Lower leg skin (tissue), 4 donors: ENCODE data around the gene RIIAD1. TPM values are rescaled to one million over a fixed set of nuclear protein-coding genes. Genes with fewer than 3 reads are reported as not detected.
A peak's percentile ranks its signal among the peaks of the same experiment; 100 is the strongest.

Experiments
- DNase-seq, 2 donors: peaks; one replicate each; pipeline ENCODE4 v3.0.0-alpha.2; 2019; ENCODE audit warnings: low spot score in 2 of 2
- H3K4me3 ChIP-seq: fragments of 200-600 bp; sonication (generic); 2 replicates; pipeline ENCODE4 v1.5.1; 2017; ENCODE audit warnings: mild to moderate bottlenecking, low read depth; ENCODE audit not compliant: poor library complexity, severe bottlenecking
- POLR2A ChIP-seq, 2 donors: fragments of 450-650 bp; IDR thresholded peaks; one replicate each; pipeline ENCODE4 v1.6.1; 2016 to 2017; ENCODE audit warnings: antibody characterized with exemption in 2 of 2, mild to moderate bottlenecking in 1 of 2, moderate library complexity in 1 of 2
- WGBS, 2 donors: methylation state at CpG; one replicate each; pipeline ENCODE4 v1.1.5; 2018; 5-methylcytosine and 5-hydroxymethylcytosine counted together
- intact Hi-C: fragments of 100-400 bp; cut with DNase I; formaldehyde crosslinking; loops from one replicate; pipeline ENCODE4 v1.15.0; 2023; ENCODE audit warnings: low total_unique reads
- total RNA-seq, 4 donors: library from RNA; depleted of rRNA; stranded (reverse); fragments of >200 nt; gene quantifications; one replicate each; pipeline ENCODE4 v1.1.0, GENCODE V29; 2016
- TF ChIP-seq, protein P1 (sequence below), 3 donors: fragments of 450-650 bp; IDR thresholded peaks; one replicate each; pipeline ENCODE4 v1.5.1; 2016; ENCODE audit warnings: antibody characterized with exemption in 3 of 3, mild to moderate bottlenecking in 3 of 3, moderate library complexity in 2 of 3

RIIAD1 gene
- total RNA-seq, 4 donors from 2014 or later, result not detected

DNA sequence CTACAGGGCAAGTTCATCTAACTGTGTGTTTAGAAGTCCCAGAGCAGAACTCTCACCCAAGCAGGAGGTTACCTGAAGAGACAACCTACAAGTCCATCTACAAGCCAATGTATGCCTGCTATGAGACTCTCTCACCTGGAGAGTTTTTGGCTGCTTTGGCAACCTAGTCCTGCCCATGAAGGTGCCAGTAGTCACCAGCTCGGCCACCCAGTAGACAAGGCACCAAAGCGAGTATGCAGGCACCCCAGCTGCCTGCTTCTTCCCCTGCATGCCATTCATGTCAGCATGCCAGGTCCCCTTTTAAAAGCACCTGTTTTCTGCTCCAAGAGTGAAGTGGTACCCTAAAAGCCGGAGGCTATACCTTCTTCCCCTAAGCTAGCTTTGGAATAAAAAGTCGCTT is 20.2 kb downstream of the RIIAD1 start:
- WGBS, 2 donors, result 84 to 88% methylated on average over 4 of the region's 4 CpGs
- no peak overlapping the region for H3K4me3 ChIP-seq
- intact Hi-C loops, result loop anchor here (10.0 kb wide), 1 partner anchor 297 kb away; no protein-coding TSS in a partner anchor
- DNase-seq, result peak in 1 of 2 donors; percentile 60
- no peak for TF ChIP-seq POLR2A (IDR thresholded peaks at IDR 0.05)
- TF ChIP-seq, protein P1, sequence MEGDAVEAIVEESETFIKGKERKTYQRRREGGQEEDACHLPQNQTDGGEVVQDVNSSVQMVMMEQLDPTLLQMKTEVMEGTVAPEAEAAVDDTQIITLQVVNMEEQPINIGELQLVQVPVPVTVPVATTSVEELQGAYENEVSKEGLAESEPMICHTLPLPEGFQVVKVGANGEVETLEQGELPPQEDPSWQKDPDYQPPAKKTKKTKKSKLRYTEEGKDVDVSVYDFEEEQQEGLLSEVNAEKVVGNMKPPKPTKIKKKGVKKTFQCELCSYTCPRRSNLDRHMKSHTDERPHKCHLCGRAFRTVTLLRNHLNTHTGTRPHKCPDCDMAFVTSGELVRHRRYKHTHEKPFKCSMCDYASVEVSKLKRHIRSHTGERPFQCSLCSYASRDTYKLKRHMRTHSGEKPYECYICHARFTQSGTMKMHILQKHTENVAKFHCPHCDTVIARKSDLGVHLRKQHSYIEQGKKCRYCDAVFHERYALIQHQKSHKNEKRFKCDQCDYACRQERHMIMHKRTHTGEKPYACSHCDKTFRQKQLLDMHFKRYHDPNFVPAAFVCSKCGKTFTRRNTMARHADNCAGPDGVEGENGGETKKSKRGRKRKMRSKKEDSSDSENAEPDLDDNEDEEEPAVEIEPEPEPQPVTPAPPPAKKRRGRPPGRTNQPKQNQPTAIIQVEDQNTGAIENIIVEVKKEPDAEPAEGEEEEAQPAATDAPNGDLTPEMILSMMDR (IDR thresholded peaks at IDR 0.05), result no peak

- WGBS, 2 donors, result 75 to 76% methylated on average over 1 of the region's 1 CpG
- H3K4me3 ChIP-seq, result no peak overlapping the region
- intact Hi-C loops, result no loop called here
- TF ChIP-seq, protein P1 (IDR thresholded peaks at IDR 0.05), result no peak
- no peak for TF ChIP-seq POLR2A (IDR thresholded peaks at IDR 0.05)
- DNase-seq, result no peak
These were observed 35.0 kb downstream of the RIIAD1 start for GRCh38 chr1:151756291-151756690.

- intact Hi-C loops, result no loop called here
- H3K4me3 ChIP-seq, result no peak overlapping the region
- no peak for DNase-seq
- TF ChIP-seq POLR2A (IDR thresholded peaks at IDR 0.05), result no peak
- TF ChIP-seq, protein P1 (IDR thresholded peaks at IDR 0.05), result no peak
These were observed 37.9 kb downstream of the RIIAD1 start for GRCh38 chr1:151759241-151759640.

DNA sequence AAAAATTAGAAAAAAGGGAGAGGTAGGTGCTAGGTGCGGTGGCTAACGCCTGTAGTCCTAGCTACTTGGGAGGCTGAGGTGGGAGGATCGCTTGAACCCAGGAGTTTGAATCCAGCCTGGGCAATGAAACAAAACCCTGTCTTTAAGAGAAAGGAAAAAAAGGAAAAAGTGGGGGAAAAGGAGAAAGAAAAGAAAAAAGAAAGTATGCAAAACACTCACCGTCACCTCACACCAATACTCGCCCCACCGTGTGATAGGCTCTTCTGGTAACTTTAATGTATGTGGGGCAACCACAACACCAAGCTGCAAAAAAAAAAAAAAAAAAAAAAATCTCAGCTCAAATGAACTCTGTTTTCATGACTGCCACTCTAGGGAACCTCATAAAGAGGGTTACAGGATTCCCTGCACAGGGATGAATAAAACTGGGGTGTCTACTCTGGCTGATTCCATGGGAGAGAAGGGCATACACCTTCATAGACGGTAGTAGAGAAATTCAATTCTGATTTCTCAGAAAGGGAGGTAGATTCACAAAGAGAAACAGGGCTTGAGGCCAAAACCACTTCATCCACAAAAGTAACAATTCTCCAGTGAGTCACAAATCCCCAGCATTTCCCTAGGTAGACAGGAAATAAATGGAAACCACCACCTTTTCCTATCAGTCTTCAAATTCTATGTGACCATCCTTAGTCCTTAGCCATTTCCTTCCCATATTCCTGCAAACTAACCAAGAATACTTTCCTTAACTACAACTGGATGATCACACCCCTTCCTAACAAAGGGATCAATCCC is 39.5 kb downstream of the RIIAD1 start:
- intact Hi-C loops, result no loop called here
- DNase-seq, result no peak
- WGBS, 2 donors, result 90 to 93% methylated on average over 7 of the region's 7 CpGs

GRCh38 chr1:151762941-151763921 is 41.9 kb downstream of the RIIAD1 start, which contains the start of gene MRPL9:
Gene MRPL9 (minus strand): TSS chr1:151763496. CDS start chr1:151763479, 17 bp downstream.
- WGBS, 2 donors, result 0 to 1% methylated on average over 62 to 66 of the region's 68 CpGs
- no peak for TF ChIP-seq POLR2A (IDR thresholded peaks at IDR 0.05)
- TF ChIP-seq, protein P1 (IDR thresholded peaks at IDR 0.05), result no peak
- intact Hi-C loops, result no loop called here
- H3K4me3 ChIP-seq, result peak within 1 kb of the TSS; percentile 81
- DNase-seq, result peak; percentile 67 to 94

More for the DNA sequence above, 39.5 kb downstream of the RIIAD1 start:
- H3K4me3 ChIP-seq, result no peak overlapping the region
- no peak for TF ChIP-seq POLR2A (IDR thresholded peaks at IDR 0.05)
- TF ChIP-seq, protein P1 (IDR thresholded peaks at IDR 0.05), result no peak
